HG02973 (cell line): Measurements from ENCODE around the gene SMC5.
"Not testable (repeated sequence)": the region's sequence is repeated elsewhere in the genome, so short reads cannot be mapped to it uniquely, and the experiment has no call there.

Experiments
- ATAC-seq: cut with Tn5 transposase; IDR thresholded peaks from one replicate; pipeline ENCODE4 v1.9.1; 2021; ENCODE audit warnings: moderate library complexity; ENCODE audit not compliant: unreplicated experiment

Gene SMC5

GRCh38 chr9:70262948-70263347 lies 4.2 kb downstream of the SMC5 start:
- no peak for ATAC-seq

GRCh38 chr9:70263421-70263820 lies 4.6 kb downstream of the SMC5 start:
- no peak for ATAC-seq

- ATAC-seq = no peak
These were observed 19.5 kb downstream of the SMC5 start for GRCh38 chr9:70278305-70278704.

GRCh38 chr9:70283848-70284247 lies 25.1 kb downstream of the SMC5 start:
- ATAC-seq = no peak

- ATAC-seq = no peak
These were observed 26.5 kb downstream of the SMC5 start for GRCh38 chr9:70285246-70285645.

GRCh38 chr9:70285981-70286598 lies 27.3 kb downstream of the SMC5 start:
- ATAC-seq = no peak

- no peak for ATAC-seq
These were observed 31.8 kb downstream of the SMC5 start for GRCh38 chr9:70290626-70291025.

- ATAC-seq = no peak
These were observed 32.7 kb downstream of the SMC5 start for GRCh38 chr9:70291446-70291845.

- no peak for ATAC-seq
These were observed 33.5 kb downstream of the SMC5 start for GRCh38 chr9:70292253-70292652.

- ATAC-seq = no peak
These were observed 34.4 kb downstream of the SMC5 start for GRCh38 chr9:70293214-70293613.

- no peak for ATAC-seq
These were observed 38.4 kb downstream of the SMC5 start for GRCh38 chr9:70297141-70297540.

- no peak for ATAC-seq
These were observed 39.5 kb downstream of the SMC5 start for GRCh38 chr9:70298245-70298771.

GRCh38 chr9:70303268-70303667 lies 44.5 kb downstream of the SMC5 start:
- no peak for ATAC-seq

GRCh38 chr9:70304810-70305209 lies 46.0 kb downstream of the SMC5 start:
- ATAC-seq = no peak

GRCh38 chr9:70315389-70315788 lies 56.6 kb downstream of the SMC5 start:
- ATAC-seq = no peak

GRCh38 chr9:70318002-70318401 lies 59.2 kb downstream of the SMC5 start:
- no peak for ATAC-seq

GRCh38 chr9:70322096-70322495 lies 63.3 kb downstream of the SMC5 start:
- no peak for ATAC-seq

GRCh38 chr9:70324963-70325362 lies 66.2 kb downstream of the SMC5 start:
- ATAC-seq = no peak

- ATAC-seq = not testable (repeated sequence)
These were observed 69.8 kb downstream of the SMC5 start for GRCh38 chr9:70328625-70329024.

GRCh38 chr9:70340572-70340971 lies 81.8 kb downstream of the SMC5 start:
- ATAC-seq = no peak

- no peak for ATAC-seq
These were observed 88.3 kb downstream of the SMC5 start for GRCh38 chr9:70347046-70347445.

GRCh38 chr9:70352356-70352755 lies 93.6 kb downstream of the SMC5 start:
- no peak for ATAC-seq

- no peak for ATAC-seq
These were observed 94.0 kb downstream of the SMC5 start for GRCh38 chr9:70352802-70353201.
